ENCODE data around the gene ATP5PO.

Gene ATP5PO

GRCh38 chr21:33915368-33916199, at the start of gene ATP5PO:
TSS of gene ATP5PO (minus strand) at chr21:33915804. CDS start at chr21:33915763, 41 bp downstream.
- peak; percentile 95 to 97 (median 96) for DNase-seq (ENCODE audit: low read depth in 2 of 3, low spot score in 1 of 3)

GRCh38 chr21:33964706-33965325, 49.2 kb upstream of the ATP5PO start:
- DNase-seq (ENCODE audit: low read depth in 2 of 3, low spot score in 1 of 3), result no peak

GRCh38 chr21:33963848-33964555, 48.4 kb upstream of the ATP5PO start:
- no peak for DNase-seq (ENCODE audit: low read depth in 2 of 3, low spot score in 1 of 3)

GRCh38 chr21:33962290-33962689, 46.7 kb upstream of the ATP5PO start:
- no peak for DNase-seq (ENCODE audit: low read depth in 2 of 3, low spot score in 1 of 3)

GRCh38 chr21:33961061-33961460, 45.5 kb upstream of the ATP5PO start:
- DNase-seq (ENCODE audit: low read depth in 2 of 3, low spot score in 1 of 3), result no peak

- DNase-seq (ENCODE audit: low read depth in 2 of 3, low spot score in 1 of 3), result no peak
Observed at GRCh38 chr21:33959680-33960079, 44.1 kb upstream of the ATP5PO start.

- DNase-seq (ENCODE audit: low read depth in 2 of 3, low spot score in 1 of 3), result no peak
Observed at GRCh38 chr21:33954395-33954794, 38.8 kb upstream of the ATP5PO start.

GRCh38 chr21:33951276-33952178, 35.9 kb upstream of the ATP5PO start:
- DNase-seq (ENCODE audit: low read depth in 2 of 3, low spot score in 1 of 3), result no peak

GRCh38 chr21:33950431-33951079, 35.0 kb upstream of the ATP5PO start:
- DNase-seq (ENCODE audit: low read depth in 2 of 3, low spot score in 1 of 3), result no peak

- DNase-seq (ENCODE audit: low read depth in 2 of 3, low spot score in 1 of 3), result peak; percentile 50 to 65 (median 58)
Observed at GRCh38 chr21:33949516-33950430, 34.2 kb upstream of the ATP5PO start.

- DNase-seq (ENCODE audit: low read depth in 2 of 3, low spot score in 1 of 3), result no peak
Observed at GRCh38 chr21:33948951-33949444, 33.4 kb upstream of the ATP5PO start.

- peak; percentile 68 to 78 (median 76) for DNase-seq (ENCODE audit: low read depth in 2 of 3, low spot score in 1 of 3)
Observed at GRCh38 chr21:33948096-33948950, 32.7 kb upstream of the ATP5PO start.

GRCh38 chr21:33947451-33948095, 32.0 kb upstream of the ATP5PO start:
- DNase-seq (ENCODE audit: low read depth in 2 of 3, low spot score in 1 of 3), result peak; percentile 72 to 79 (median 79)

- DNase-seq (ENCODE audit: low read depth in 2 of 3, low spot score in 1 of 3), result no peak
Observed at GRCh38 chr21:33945652-33946270, 30.2 kb upstream of the ATP5PO start.

GRCh38 chr21:33944185-33944763, 28.7 kb upstream of the ATP5PO start:
- DNase-seq (ENCODE audit: low read depth in 2 of 3, low spot score in 1 of 3), result no peak

GRCh38 chr21:33943293-33943692, 27.7 kb upstream of the ATP5PO start:
- no peak for DNase-seq (ENCODE audit: low read depth in 2 of 3, low spot score in 1 of 3)

- no peak for DNase-seq (ENCODE audit: low read depth in 2 of 3, low spot score in 1 of 3)
Observed at GRCh38 chr21:33942426-33942825, 26.8 kb upstream of the ATP5PO start.

Measured in stimulated activated CD4-positive, alpha-beta T cell treated with anti-CD3 and anti-CD28 coated beads, Interleukin-12 subunit alpha, Interleukin-12 subunit beta, amount 100 ng/mL, for 48 hours (primary cell).